Measurements from ENCODE around the gene NUDT16. TPM values are rescaled to one million over a fixed set of nuclear protein-coding genes. Genes with fewer than 3 reads are reported as not detected.
A peak's percentile ranks its signal among the peaks of the same experiment; 100 is the strongest.

The NUDT16 gene
- total RNA-seq, 2 donors from 2014 or later = 21.7 to 41.2 TPM

- DNase-seq (ENCODE audit: low spot score) = no peak
- ATAC-seq (ENCODE audit: insufficient number of reproducible peaks, low FRiP score, low read depth) = no peak
- no peak overlapping the region for H3K4me3 ChIP-seq
- H3K9me3 ChIP-seq = no peaks in the 10 kb centered on the region
- H3K36me3 ChIP-seq = peaks cover 6% of the 10 kb centered on the region
- H3K27ac ChIP-seq = peak overlapping the region in 1 of 2 donors; percentile 23
- H3K27me3 ChIP-seq (replicated peaks; ENCODE audit: insufficient read depth) = no peaks in the 10 kb centered on the region
- peaks cover 3 to 23% of the 10 kb centered on the region in 2 donors for H3K4me1 ChIP-seq (ENCODE audit: control insufficient read depth in 1 of 2, low read depth in 2 of 2)
- TF ChIP-seq CTCF (IDR thresholded peaks at IDR 0.05) = no peak
These were observed 6.4 kb downstream of the NUDT16 start for GRCh38 chr3:131387796-131388489.

- ATAC-seq (ENCODE audit: insufficient number of reproducible peaks, low FRiP score, low read depth) (no peak), DNase-seq (ENCODE audit: low spot score) (no peak)
- Histone ChIP-seq H3K9me3 (no peaks in the 10 kb centered on the region), H3K27me3 (replicated peaks; ENCODE audit: insufficient read depth) (no peaks in the 10 kb centered on the region), H3K4me3 (no peak overlapping the region), H3K36me3 (peaks cover 6% of the 10 kb centered on the region), H3K4me1 (ENCODE audit: control insufficient read depth in 1 of 2, low read depth in 2 of 2) (peaks cover 3 to 18% of the 10 kb centered on the region in 2 donors), H3K27ac (no peak overlapping the region)
- TF ChIP-seq CTCF (IDR thresholded peaks at IDR 0.05) = no peak
These were observed 6.9 kb downstream of the NUDT16 start for GRCh38 chr3:131388490-131388799.

- peaks cover 3 to 8% of the 10 kb centered on the region in 2 donors for H3K4me1 ChIP-seq (ENCODE audit: control insufficient read depth in 1 of 2, low read depth in 2 of 2)
- H3K4me3 ChIP-seq = no peak overlapping the region
- ATAC-seq (ENCODE audit: insufficient number of reproducible peaks, low FRiP score, low read depth) (no peak), DNase-seq (ENCODE audit: low spot score) (no peak)
- peaks cover 5% of the 10 kb centered on the region for H3K36me3 ChIP-seq
- TF ChIP-seq CTCF (IDR thresholded peaks at IDR 0.05) = no peak
- no peaks in the 10 kb centered on the region for H3K9me3 ChIP-seq
- H3K27ac ChIP-seq = no peak overlapping the region
- no peaks in the 10 kb centered on the region for H3K27me3 ChIP-seq (replicated peaks; ENCODE audit: insufficient read depth)
These were observed 8.8 kb downstream of the NUDT16 start for GRCh38 chr3:131390331-131390730.

GRCh38 chr3:131393051-131393450, 11.5 kb downstream of the NUDT16 start:
- no peak for ATAC-seq (ENCODE audit: insufficient number of reproducible peaks, low FRiP score, low read depth)
- Histone ChIP-seq H3K4me1 (ENCODE audit: control insufficient read depth in 1 of 2, low read depth in 2 of 2) (no peaks in the 10 kb centered on the region), H3K4me3 (no peak overlapping the region), H3K9me3 (no peaks in the 10 kb centered on the region), H3K36me3 (no peaks in the 10 kb centered on the region), H3K27me3 (replicated peaks; ENCODE audit: insufficient read depth) (no peaks in the 10 kb centered on the region), H3K27ac (no peak overlapping the region)
- no peak for DNase-seq (ENCODE audit: low spot score)
- no peak for TF ChIP-seq CTCF (IDR thresholded peaks at IDR 0.05)

GRCh38 chr3:131393868-131394267, 12.3 kb downstream of the NUDT16 start:
- no peak for ATAC-seq (ENCODE audit: insufficient number of reproducible peaks, low FRiP score, low read depth)

More at GRCh38 chr3:131393868-131394267, 12.3 kb downstream of the NUDT16 start:
- H3K27me3 ChIP-seq (replicated peaks; ENCODE audit: insufficient read depth) = no peaks in the 10 kb centered on the region
- H3K4me1 ChIP-seq (ENCODE audit: control insufficient read depth in 1 of 2, low read depth in 2 of 2) = no peaks in the 10 kb centered on the region
- no peaks in the 10 kb centered on the region for H3K9me3 ChIP-seq
- H3K36me3 ChIP-seq = no peaks in the 10 kb centered on the region
- no peak overlapping the region for H3K27ac ChIP-seq
- DNase-seq (ENCODE audit: low spot score) = no peak
- TF ChIP-seq CTCF (IDR thresholded peaks at IDR 0.05) = no peak
- H3K4me3 ChIP-seq = no peak overlapping the region
